K562 (cell line): ENCODE measurements around the gene ASPRV1. TPM values are rescaled to one million over a fixed set of nuclear protein-coding genes. Genes with fewer than 3 reads are reported as not detected.

Experiments used
- ARID3B ChIP-seq: fragments of 250-450 bp; sonication (Bioruptor Pico); IDR thresholded peaks from 2 replicates; pipeline ENCODE4 v1.4.0; 2020; ENCODE audit warnings: borderline replicate concordance
- HLTF ChIP-seq: fragments of 450-650 bp; IDR thresholded peaks from 2 replicates; pipeline ENCODE4 v1.6.1; 2016
- KDM1A ChIP-seq, 2 experiments: fragments of 450-650 bp; IDR thresholded peaks; 2 replicates each; pipeline ENCODE4 v1.6.1; 2016; ENCODE audit warnings: mild to moderate bottlenecking in 2 of 2
- KDM2B ChIP-seq: fragments of 250-450 bp; sonication (Bioruptor Pico); IDR thresholded peaks from 2 replicates; pipeline ENCODE4 v1.8.0; 2021; ENCODE audit warnings: mild to moderate bottlenecking, moderate library complexity
- L3MBTL2 ChIP-seq: fragments of 450-650 bp; IDR thresholded peaks from 2 replicates; pipeline ENCODE4 v1.6.1; 2016; ENCODE audit warnings: mild to moderate bottlenecking, moderate library complexity
- MGA ChIP-seq: fragments of 450-650 bp; IDR thresholded peaks from 2 replicates; pipeline ENCODE4 v1.6.1; 2016; ENCODE audit warnings: mild to moderate bottlenecking, moderate library complexity
- MIER1 ChIP-seq: fragments of 450-650 bp; IDR thresholded peaks from 2 replicates; pipeline ENCODE4 v1.6.1; 2016; ENCODE audit warnings: antibody characterized with exemption, mild to moderate bottlenecking, low read depth
- MYBL2 ChIP-seq, 2 experiments: fragments of 450-650 bp in 1 of 2; sonication (generic) in 1 of 2; formaldehyde crosslinking in 1 of 2; IDR thresholded peaks; 2 replicates each; pipeline versions ENCODE4 v1.6.1 to v1.8.1; 2017 to 2022; ENCODE audit warnings: borderline replicate concordance in 1 of 2, inconsistent platforms in 1 of 2, low read depth in 1 of 2, mild to moderate bottlenecking in 1 of 2, missing genetic modification reagents in 1 of 2, moderate library complexity in 1 of 2
- RBM25 ChIP-seq: fragments of 200-400 bp; formaldehyde crosslinking; IDR thresholded peaks from 2 replicates; pipeline ENCODE4 v1.6.1; 2018; ENCODE audit warnings: low read length, low read depth, moderate library complexity; ENCODE audit not compliant: severe bottlenecking
- SIN3B ChIP-seq: fragments of 450-650 bp; IDR thresholded peaks from 2 replicates; pipeline ENCODE4 v1.6.1; 2017; ENCODE audit warnings: low read depth, mild to moderate bottlenecking, moderate library complexity
- SMAD3 ChIP-seq: fragments of 450-650 bp; formaldehyde crosslinking; conservative IDR thresholded peaks from 2 replicates; pipeline ENCODE4 v1.4.0; 2020; ENCODE audit warnings: mild to moderate bottlenecking
- TGIF2 ChIP-seq: sonication (generic); formaldehyde crosslinking; IDR thresholded peaks from 2 replicates; pipeline ENCODE4 v1.8.1; 2022; ENCODE audit warnings: mild to moderate bottlenecking, missing genetic modification reagents, moderate library complexity
- ZBTB1 ChIP-seq: sonication (generic); formaldehyde crosslinking; IDR thresholded peaks from 2 replicates; pipeline ENCODE4 v1.8.1; 2023; ENCODE audit warnings: missing genetic modification reagents, low read depth, mild to moderate bottlenecking, borderline replicate concordance
- polyA plus RNA-seq, 8 experiments: library from polyadenylated mRNA; depleted of rRNA in 4 of 8; stranded (reverse) in 5 of 8; unstranded in 3 of 8; fragments of >200 nt; fragmentation: Nextera tagmentation in 2 of 8; fragmentation: Illumina TruSeq in 1 of 8; extraction: Ambion mirVana in 2 of 8; extraction: Trizol in 1 of 8; gene quantifications; 2 replicates each; pipeline versions ENCODE4 v1.2.1 to v1.2.3, GENCODE V29; 2011 to 2014; ENCODE audit warnings: inconsistent platforms in 1 of 8, missing spikeins in 1 of 8
- total RNA-seq, 7 experiments: library from RNA; depleted of rRNA in 6 of 7; stranded (reverse); fragments of >200 nt in 6 of 7; fragmentation: Illumina TruSeq in 2 of 7; extraction: Trizol in 2 of 7; gene quantifications; 2 replicates each; pipeline versions ENCODE4 v1.2.1 to v1.2.3, GENCODE V29; 2011 to 2021; ENCODE audit warnings: low replicate concordance in 1 of 7

The ASPRV1 gene
- total and polyA plus RNA-seq, 9 of the 15 experiments (the other 6 are each of a cell fraction or from before 2014, with no cell fraction given), result 0.17 to 0.72 (median 0.47) TPM; not detected in 1

GRCh38 chr2:70003093-70003830, 41.8 kb upstream of the ASPRV1 start (continued):
- TF ChIP-seq ARID3B, result no peak
- no peak for TF ChIP-seq L3MBTL2
- peak; percentile 65 to 85 for TF ChIP-seq KDM1A (IDR thresholded peaks at IDR 0.05)
- TF ChIP-seq ZBTB1 (CRISPR knock-in tag), result no peak
- TF ChIP-seq KDM2B (CRISPR knock-in tag), result no peak
- no peak for TF ChIP-seq MYBL2 (IDR thresholded peaks at IDR 0.05; ENCODE audit: low read depth)
- no peak for TF ChIP-seq MYBL2 (CRISPR knock-in tag; IDR thresholded peaks at IDR 0.05; ENCODE audit: borderline replicate concordance)
- TF ChIP-seq MGA, result no peak
- TF ChIP-seq RBM25, result peak; percentile 95
- no peak for TF ChIP-seq MIER1
- no peak for TF ChIP-seq SMAD3 (CRISPR knock-in tag)
- TF ChIP-seq TGIF2 (CRISPR knock-in tag), result no peak
- TF ChIP-seq HLTF, result no peak
- TF ChIP-seq SIN3B, result no peak
